Testis (tissue), 3 donors: Measurements from ENCODE around the gene BIRC7. TPM values are rescaled to one million over a fixed set of nuclear protein-coding genes. Genes with fewer than 3 reads are reported as not detected.

Experiments
- DNase-seq: peaks from one replicate; pipeline ENCODE4 v3.0.0-alpha.2; 2019
- H3K27ac ChIP-seq, 2 donors: fragments of 200-600 bp; sonication (generic); one replicate each; pipeline ENCODE4 v1.5.1; 2019
- H3K27me3 ChIP-seq: fragments of 200-600 bp; sonication (generic); one replicate; pipeline ENCODE4 v1.5.1; 2019
- H3K36me3 ChIP-seq: fragments of 200-600 bp; sonication (generic); one replicate; pipeline ENCODE4 v1.5.1; 2017; ENCODE audit warnings: low read depth; ENCODE audit errors: missing control alignments
- H3K4me1 ChIP-seq: fragments of 200-600 bp; sonication (generic); one replicate; pipeline ENCODE4 v1.5.1; 2019
- H3K4me3 ChIP-seq, 2 donors: fragments of 200-600 bp; sonication (generic); one replicate each; pipeline ENCODE4 v1.5.1; 2017 to 2019
- H3K9me3 ChIP-seq: fragments of 200-600 bp; sonication (generic); one replicate; pipeline ENCODE4 v1.5.1; 2017
- POLR2A ChIP-seq: fragments of 450-650 bp; IDR thresholded peaks from one replicate; pipeline ENCODE4 v1.6.1; 2017; ENCODE audit warnings: antibody characterized with exemption, mild to moderate bottlenecking, moderate library complexity
- WGBS, 2 donors: methylation state at CpG; one replicate each; pipeline ENCODE4 v1.1.5; 2018; 5-methylcytosine and 5-hydroxymethylcytosine counted together
- intact Hi-C: fragments of 100-400 bp; cut with DNase I; formaldehyde crosslinking; loops from one replicate; pipeline ENCODE4 v1.15.1; 2023; ENCODE audit warnings: low total_unique reads
- polyA plus RNA-seq: library from polyadenylated mRNA; stranded (reverse); fragments of 350-450 nt; fragmentation: Illumina TruSeq; extraction: RNeasy Lipid Tissue Mini Kit (QIAGEN cat#74804); gene quantifications from one replicate; pipeline ENCODE4 v1.2.3, GENCODE V29; 2014; ENCODE audit warnings: low read depth, low replicate concordance; ENCODE audit not compliant: insufficient read depth
- total RNA-seq, 2 donors: library from RNA; depleted of rRNA; stranded (reverse); fragments of >200 nt; gene quantifications; one replicate each; pipeline ENCODE4 v1.2.3, GENCODE V29; 2016
- TF ChIP-seq, protein P1 (sequence below), 3 experiments: fragments of 450-650 bp in 2 of 3; fragments of 200-600 bp in 1 of 3; sonication (generic) in 1 of 3; IDR thresholded peaks; one replicate each; pipeline ENCODE4 v1.5.1; 2016 to 2019; ENCODE audit warnings: antibody characterized with exemption in 3 of 3, mild to moderate bottlenecking in 2 of 3, moderate library complexity in 1 of 3

Gene BIRC7
- total and polyA plus RNA-seq, 3 donors from 2014 or later, result 0.24 to 0.33 (median 0.25) TPM

DNA sequence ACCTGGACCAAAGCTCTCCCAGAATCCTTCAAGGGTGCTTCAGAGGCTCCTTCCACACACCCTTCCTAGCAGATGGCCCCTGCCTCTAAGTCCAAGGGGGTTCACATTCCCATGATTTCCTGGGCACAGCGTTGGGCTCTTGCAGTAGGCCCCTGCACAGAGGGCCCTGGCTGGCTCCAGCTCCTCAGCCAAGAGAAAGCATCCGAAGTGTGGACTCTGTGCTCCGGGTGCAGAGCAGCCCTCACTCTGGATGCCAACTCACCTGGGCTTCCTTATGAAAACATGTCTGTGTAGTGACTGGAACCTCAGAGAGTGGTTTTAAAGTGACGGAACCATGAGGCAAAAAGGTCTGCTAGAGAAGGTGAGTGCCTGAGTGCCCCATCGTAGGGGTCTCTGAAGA lies 31.3 kb upstream of the BIRC7 start:
- Histone ChIP-seq H3K9me3 (no peaks in the 10 kb centered on the region), H3K27ac (no peak overlapping the region), H3K4me1 (peaks cover 7% of the 10 kb centered on the region), H3K27me3 (no peaks in the 10 kb centered on the region), H3K36me3 (no peaks in the 10 kb centered on the region), H3K4me3 (no peak overlapping the region)
- no peak for DNase-seq
- intact Hi-C loops, result no loop called here
- TF ChIP-seq, protein P1, sequence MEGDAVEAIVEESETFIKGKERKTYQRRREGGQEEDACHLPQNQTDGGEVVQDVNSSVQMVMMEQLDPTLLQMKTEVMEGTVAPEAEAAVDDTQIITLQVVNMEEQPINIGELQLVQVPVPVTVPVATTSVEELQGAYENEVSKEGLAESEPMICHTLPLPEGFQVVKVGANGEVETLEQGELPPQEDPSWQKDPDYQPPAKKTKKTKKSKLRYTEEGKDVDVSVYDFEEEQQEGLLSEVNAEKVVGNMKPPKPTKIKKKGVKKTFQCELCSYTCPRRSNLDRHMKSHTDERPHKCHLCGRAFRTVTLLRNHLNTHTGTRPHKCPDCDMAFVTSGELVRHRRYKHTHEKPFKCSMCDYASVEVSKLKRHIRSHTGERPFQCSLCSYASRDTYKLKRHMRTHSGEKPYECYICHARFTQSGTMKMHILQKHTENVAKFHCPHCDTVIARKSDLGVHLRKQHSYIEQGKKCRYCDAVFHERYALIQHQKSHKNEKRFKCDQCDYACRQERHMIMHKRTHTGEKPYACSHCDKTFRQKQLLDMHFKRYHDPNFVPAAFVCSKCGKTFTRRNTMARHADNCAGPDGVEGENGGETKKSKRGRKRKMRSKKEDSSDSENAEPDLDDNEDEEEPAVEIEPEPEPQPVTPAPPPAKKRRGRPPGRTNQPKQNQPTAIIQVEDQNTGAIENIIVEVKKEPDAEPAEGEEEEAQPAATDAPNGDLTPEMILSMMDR (IDR thresholded peaks at IDR 0.05), result no peak
- no peak for TF ChIP-seq POLR2A
- 80 to 91% methylated on average over 1 to 5 of the region's 5 CpGs for WGBS, 2 donors

DNA sequence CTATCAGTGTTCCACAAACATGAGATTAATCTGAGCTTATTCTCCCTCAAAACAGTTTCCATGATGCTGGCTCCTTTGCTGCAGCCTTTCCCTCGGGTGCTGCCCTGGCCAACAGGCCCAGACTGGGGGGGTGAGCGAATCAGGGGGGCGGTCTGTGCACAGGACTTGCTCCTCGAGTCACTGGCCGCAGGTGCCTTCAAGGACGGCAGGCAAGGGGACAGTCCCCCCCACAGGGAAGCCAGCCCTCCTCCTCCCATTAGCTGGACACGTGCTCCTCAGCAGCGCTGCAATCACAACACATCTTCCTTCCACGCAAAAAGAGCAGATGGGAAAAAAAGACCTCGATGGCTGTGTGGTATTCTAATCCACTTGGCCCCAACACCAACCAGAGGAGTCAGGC lies 29.8 kb upstream of the BIRC7 start:
- H3K36me3 ChIP-seq, result no peaks in the 10 kb centered on the region
- 83 to 86% methylated on average over 8 to 10 of the region's 10 CpGs for WGBS, 2 donors
- peaks cover 7% of the 10 kb centered on the region for H3K4me1 ChIP-seq
- TF ChIP-seq POLR2A, result no peak
- TF ChIP-seq, protein P1 (IDR thresholded peaks at IDR 0.05), result no peak
- intact Hi-C loops, result no loop called here
- DNase-seq, result no peak
- H3K4me3 ChIP-seq, result no peak overlapping the region
- H3K27me3 ChIP-seq, result no peaks in the 10 kb centered on the region
- H3K27ac ChIP-seq, result no peak overlapping the region
- no peaks in the 10 kb centered on the region for H3K9me3 ChIP-seq

DNA sequence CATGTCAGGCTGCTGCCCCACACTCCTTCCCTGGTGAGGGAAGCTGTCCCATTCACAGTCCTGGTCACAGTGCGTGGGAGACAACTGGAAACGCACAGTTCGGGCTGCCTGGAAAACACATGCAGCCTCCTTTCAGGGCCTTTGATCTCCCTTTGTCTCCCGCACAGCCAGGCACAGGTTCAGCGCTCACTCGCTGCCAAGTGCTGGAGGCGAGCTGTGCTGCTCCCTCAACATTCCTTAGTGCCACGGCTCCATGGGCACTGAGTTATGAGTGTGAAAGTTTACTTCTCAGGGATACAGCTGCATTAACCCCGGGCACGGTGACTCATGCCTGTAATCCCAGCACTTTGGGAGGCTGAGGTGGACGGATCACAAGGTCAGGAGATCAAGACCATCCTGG lies 28.8 kb upstream of the BIRC7 start:
- Histone ChIP-seq H3K9me3 (no peaks in the 10 kb centered on the region), H3K27me3 (no peaks in the 10 kb centered on the region), H3K4me3 (no peak overlapping the region), H3K27ac (no peak overlapping the region), H3K36me3 (no peaks in the 10 kb centered on the region), H3K4me1 (peaks cover 7% of the 10 kb centered on the region)
- intact Hi-C loops, result no loop called here
- DNase-seq, result peak; percentile 50
- TF ChIP-seq, protein P1 (IDR thresholded peaks at IDR 0.05), result no peak
- TF ChIP-seq POLR2A, result no peak
- WGBS, 2 donors, result 61 to 62% methylated on average over 11 of the region's 11 CpGs

DNA sequence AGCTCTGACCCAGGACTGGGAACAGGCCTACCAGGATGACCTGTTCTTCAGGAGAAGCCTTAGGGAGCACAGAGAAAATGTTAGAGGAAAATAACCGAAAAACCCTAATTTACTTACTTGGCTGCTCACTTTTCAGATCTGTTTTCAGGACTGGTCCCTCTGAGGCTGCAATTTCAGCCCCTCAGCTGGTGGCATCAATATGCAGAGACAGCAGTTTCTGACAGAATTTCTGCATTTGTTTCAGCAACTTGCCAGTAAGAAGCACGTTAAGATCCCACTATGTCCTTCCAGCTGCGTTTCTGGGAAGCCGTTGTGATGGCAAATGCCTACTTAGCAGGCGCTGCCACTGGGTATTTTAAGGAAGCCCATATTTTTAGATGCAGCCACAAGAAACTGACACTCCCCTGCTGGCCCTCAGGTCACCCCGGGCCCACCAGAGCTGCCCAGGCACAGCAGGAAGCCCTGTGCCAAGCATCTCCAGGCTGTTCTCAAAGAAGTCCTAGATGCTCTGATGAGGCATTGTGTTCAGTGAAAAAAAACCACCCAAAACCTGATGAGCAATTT lies 27.3 kb upstream of the BIRC7 start:
- H3K4me3 ChIP-seq, result no peak overlapping the region
- no peaks in the 10 kb centered on the region for H3K36me3 ChIP-seq
- no peak overlapping the region for H3K27ac ChIP-seq
- no peak for DNase-seq
- 70 to 87% methylated on average over 5 to 6 of the region's 6 CpGs for WGBS, 2 donors
- intact Hi-C loops, result no loop called here
- H3K4me1 ChIP-seq, result peaks cover 7% of the 10 kb centered on the region
- no peaks in the 10 kb centered on the region for H3K9me3 ChIP-seq
- TF ChIP-seq, protein P1 (IDR thresholded peaks at IDR 0.05), result no peak
- TF ChIP-seq POLR2A, result no peak
- no peaks in the 10 kb centered on the region for H3K27me3 ChIP-seq

DNA sequence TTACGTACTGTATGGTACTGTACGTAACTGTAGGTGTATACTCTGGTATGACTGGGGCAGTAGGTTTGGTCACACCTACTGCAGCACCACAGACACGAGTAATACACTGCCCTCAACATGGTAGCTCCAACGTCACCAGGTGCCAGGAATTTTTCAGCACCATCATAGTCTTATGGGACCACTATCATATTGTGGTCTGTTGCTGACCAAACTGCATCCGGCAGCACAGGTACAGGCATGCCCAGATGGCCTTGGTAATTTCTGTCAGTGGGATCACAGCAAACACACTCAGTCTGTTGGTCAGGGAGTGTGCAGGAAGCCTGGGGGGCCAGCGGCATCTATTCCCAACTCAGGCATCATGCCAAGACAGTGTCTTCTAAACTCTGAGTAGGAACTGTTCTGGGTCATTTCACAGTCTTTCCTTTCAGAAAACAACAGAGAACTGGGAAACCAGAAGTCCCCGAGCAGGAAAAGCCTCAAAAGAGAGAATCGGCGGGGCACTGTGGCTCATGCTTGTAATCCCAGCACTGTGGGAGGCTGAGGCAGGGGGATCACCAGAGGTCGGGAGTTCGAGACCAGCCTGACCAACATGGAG lies 25.6 kb upstream of the BIRC7 start:
- TF ChIP-seq, protein P1 (IDR thresholded peaks at IDR 0.05), result no peak
- no peak for TF ChIP-seq POLR2A
- H3K27me3 ChIP-seq, result no peaks in the 10 kb centered on the region
- intact Hi-C loops, result no loop called here
- H3K4me1 ChIP-seq, result peaks cover 16% of the 10 kb centered on the region
- H3K27ac ChIP-seq, result no peak overlapping the region
- no peaks in the 10 kb centered on the region for H3K9me3 ChIP-seq
- DNase-seq, result no peak
- H3K36me3 ChIP-seq, result no peaks in the 10 kb centered on the region
- no peak overlapping the region for H3K4me3 ChIP-seq
- WGBS, 2 donors, result 76 to 85% methylated on average over 11 of the region's 11 CpGs
